ENCODE data around the gene CAP2.

CAP2 gene

DNA sequence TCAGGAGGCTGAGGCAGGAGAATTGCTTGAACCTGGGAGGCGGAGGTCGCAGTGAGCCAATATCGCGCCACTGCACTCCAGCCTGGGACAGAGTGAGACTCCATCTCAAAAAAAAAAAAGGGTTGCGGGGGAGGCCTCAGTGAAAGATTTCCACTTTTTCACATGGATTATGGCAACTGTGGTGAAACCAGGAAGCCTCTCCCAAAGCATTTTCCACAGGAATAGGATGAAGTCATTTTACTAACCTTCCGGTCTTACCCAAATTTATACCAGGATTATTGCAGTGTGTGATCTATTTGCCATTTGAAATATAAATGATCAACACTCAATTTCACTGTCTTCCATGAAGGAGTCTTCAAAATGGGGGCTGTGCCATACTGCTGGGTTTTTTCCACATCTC is 113.1 kb downstream of the CAP2 start:
- TF ChIP-seq, protein P1, sequence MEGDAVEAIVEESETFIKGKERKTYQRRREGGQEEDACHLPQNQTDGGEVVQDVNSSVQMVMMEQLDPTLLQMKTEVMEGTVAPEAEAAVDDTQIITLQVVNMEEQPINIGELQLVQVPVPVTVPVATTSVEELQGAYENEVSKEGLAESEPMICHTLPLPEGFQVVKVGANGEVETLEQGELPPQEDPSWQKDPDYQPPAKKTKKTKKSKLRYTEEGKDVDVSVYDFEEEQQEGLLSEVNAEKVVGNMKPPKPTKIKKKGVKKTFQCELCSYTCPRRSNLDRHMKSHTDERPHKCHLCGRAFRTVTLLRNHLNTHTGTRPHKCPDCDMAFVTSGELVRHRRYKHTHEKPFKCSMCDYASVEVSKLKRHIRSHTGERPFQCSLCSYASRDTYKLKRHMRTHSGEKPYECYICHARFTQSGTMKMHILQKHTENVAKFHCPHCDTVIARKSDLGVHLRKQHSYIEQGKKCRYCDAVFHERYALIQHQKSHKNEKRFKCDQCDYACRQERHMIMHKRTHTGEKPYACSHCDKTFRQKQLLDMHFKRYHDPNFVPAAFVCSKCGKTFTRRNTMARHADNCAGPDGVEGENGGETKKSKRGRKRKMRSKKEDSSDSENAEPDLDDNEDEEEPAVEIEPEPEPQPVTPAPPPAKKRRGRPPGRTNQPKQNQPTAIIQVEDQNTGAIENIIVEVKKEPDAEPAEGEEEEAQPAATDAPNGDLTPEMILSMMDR (IDR thresholded peaks at IDR 0.05) = no peak

DNA sequence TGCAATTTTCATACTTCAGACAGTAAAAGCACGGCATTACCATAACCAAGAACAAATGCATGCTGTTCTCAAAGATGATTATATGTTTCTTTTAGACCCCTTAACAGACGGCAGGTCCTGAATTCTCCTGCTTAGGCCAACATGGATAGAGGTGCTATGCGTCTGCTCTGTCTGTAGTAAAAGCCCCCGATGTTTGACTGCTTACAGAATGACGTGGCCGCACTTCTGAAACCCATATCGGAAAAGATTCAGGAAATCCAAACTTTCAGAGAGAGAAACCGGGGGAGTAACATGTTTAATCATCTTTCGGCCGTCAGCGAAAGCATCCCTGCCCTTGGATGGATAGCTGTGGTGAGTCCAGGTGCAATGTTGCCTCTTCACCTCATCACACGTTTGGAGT is 113.6 kb downstream of the CAP2 start:
- TF ChIP-seq, protein P1 (IDR thresholded peaks at IDR 0.05) = no peak

DNA sequence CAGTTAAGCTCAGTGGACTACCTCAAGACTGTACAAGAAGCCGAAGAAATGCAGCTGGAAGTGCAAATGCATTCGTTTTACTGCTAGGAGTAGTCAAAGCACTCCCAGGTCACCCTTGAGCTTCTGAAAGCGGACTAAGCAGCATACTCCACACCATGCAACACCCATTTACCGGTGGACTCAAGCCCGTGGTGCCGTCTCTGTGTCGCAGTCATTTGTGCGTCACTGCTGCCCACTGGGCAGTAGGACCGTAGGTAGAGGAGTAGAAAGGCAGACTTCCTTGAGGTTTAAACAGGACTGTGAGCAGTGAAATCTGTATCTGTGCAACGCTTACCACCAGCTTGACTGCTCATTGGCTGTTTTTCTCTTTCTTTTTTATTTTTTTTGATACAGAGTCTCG is 117.7 kb downstream of the CAP2 start:
- TF ChIP-seq, protein P1 (IDR thresholded peaks at IDR 0.05) = no peak

DNA sequence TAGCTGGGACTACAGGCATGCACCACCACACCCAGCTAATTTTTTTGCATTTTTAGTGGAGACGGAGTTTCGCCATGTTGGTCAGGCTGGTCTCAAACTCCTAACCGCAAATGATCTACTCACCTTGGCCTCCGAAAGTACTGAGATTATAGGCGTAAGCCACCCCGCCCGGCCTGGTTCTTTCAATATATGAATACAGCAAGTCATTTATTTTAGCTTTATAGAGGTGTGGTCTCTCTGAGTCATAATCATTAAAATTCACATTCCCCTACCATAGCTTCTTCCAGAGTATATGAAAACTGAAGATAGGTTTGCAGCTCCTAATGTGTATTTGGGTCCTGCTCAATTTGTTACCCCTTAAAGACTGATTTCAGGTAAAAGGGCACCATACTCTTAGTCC is 118.2 kb downstream of the CAP2 start:
- TF ChIP-seq, protein P1 (IDR thresholded peaks at IDR 0.05) = no peak

DNA sequence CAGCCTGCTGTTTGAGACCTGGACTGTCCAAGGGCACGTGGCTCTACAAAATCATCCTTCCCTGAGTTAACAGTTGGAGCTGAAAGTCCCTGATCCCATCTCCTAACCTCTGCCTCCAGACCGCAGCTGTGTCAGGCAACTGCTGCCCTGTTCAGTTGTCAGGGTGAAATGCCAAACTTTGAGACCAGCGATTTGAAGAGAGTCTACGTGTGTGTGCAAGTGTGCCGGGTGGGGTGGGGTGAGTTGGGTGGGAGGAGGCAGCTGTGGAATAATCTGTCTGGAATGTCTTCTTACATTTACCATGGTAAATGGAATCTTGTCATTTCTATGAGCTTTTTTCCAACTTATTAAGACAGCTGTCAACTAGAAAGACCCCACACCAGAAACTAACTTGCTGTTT is 125.7 kb downstream of the CAP2 start:
- TF ChIP-seq, protein P1 (IDR thresholded peaks at IDR 0.05) = no peak

DNA sequence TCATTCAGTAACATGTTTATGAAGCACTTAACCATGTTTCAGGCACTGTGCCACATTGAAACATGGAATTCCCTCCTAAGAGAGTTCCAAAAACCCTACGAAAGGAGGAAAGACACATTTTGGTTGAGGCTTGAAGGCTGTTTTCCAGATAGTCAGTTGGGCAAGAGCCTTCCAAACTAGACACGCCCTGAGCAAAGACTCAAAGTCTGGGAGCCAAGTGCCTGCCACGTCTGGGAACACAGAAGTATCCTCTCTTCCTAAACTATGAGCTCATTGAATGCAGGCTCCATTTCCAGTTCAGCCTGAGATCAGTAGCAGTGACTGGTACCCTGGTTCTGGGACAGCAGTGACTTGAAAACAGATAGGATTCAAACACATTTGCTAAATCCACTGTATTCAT is 132.2 kb downstream of the CAP2 start:
- TF ChIP-seq, protein P1 (IDR thresholded peaks at IDR 0.05) = no peak

DNA sequence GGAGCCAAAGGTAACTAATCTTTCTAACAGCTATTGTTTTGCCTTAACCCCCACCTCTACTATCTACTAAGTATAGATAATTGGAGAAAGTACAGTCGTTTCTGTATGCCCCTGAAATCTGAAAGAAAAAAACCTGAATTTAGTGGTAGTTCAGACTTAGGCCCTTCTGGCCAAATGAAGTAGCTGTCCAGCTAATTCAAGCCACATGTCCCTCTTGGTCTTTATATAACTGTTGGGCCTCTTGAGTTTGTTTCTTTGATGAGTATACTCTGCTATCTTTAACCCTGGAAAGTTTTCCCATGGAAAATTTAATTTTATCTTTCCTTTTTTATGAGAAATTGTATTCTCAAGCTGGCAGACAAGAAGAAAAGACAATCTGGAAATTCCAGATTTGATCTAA is 133.7 kb downstream of the CAP2 start:
- TF ChIP-seq, protein P1 (IDR thresholded peaks at IDR 0.05) = no peak

DNA sequence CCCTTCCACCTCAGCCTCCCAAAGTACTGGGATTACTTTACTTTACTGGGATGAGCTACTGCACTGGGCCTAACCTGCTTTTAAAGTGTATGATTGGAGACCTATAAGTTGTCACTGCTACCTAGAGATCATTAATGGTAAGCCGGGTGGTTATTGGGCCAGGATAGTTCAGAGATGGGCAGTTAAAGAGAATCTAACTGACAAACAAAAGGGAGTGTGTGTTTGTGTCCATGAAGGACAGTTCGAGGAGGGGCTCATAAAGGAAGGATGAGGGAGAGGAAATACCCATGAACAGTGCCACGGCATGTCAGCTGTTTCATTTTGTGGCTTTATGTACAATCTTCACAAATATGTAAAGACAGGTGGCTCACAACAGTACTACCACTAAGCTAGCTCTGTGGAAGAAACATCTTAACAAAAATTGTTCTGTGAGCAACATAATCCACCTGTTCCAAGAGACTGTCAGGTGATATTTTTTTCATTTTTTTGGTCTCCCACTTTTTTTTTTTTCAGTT is 137.0 kb downstream of the CAP2 start:
- TF ChIP-seq, protein P1 (IDR thresholded peaks at IDR 0.05) = no peak

All from LNCAP (cell line).